Stimulated activated naive CD4-positive, alpha-beta T cell treated with Interleukin-2 at 50 U/mL for 16 hours (primary cell): Measurements from ENCODE around the gene MEGF9.
"Not testable (repeated sequence)": the region's sequence is repeated elsewhere in the genome, so short reads cannot be mapped to it uniquely, and the experiment has no call there.

Experiments
- DNase-seq: peaks from one replicate; lab custom pipeline; 2025; lab: John Stamatoyannopoulos, UW

MEGF9 gene

GRCh38 chr9:120571443-120572257 lies 142.6 kb downstream of the MEGF9 start:
- no peak for DNase-seq

DNA sequence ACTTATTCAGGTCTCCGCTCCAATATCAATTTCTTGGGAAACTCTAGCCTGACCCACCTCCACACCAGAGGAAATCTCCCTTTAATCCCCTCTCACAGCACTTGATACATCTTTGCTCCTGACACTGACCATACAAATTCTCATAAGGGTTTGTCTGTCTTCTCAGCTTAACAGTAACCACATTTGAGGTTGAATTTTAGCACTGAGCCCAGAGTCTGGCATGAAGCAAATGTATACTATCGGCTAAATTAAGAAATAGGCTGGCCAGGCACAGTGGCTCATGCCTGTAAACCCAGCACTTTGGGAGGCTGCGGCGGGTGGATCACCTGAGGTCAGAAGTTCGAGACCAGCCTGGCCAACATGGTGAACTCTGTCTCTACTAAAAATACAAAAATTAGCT lies 144.0 kb downstream of the MEGF9 start:
- no peak for DNase-seq

DNA sequence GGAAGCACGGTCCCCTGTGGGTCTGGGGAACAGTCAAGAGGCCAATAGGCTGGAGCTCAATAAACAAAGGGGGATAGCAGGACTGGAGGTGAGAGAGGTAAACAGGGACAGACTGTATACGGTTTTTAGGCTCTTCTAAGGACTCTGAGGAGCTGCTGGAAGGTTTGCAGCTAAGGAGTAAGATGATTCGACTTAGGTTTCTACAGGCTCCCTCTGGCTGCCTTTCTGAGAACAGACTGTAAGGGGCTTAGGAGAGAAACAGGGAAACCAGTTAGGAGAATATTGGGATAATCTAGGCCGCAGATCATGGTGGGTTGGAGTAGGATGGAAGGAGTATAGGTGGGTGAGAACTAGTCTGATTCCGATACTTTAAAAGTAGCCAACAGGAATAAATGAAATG lies 144.7 kb downstream of the MEGF9 start:
- no peak for DNase-seq

DNA sequence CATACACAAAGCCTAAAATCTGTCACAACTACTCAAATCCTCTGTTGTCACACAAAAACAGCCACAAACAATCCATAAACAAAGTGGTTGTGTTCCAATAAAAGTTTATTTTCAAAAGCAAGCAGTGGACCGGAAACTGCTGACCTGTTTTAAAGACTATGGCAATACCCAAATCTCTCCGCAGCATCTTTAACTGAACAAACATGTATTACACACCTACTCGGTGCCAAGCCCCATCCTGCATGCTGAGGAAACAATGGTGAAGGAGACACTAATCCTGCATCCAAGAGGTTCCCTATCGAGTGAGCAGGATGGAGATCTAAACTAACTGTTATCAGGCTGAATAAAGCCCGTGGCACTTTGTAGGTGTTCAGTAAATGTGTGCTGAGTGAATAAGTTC lies 145.5 kb downstream of the MEGF9 start:
- no peak for DNase-seq

DNA sequence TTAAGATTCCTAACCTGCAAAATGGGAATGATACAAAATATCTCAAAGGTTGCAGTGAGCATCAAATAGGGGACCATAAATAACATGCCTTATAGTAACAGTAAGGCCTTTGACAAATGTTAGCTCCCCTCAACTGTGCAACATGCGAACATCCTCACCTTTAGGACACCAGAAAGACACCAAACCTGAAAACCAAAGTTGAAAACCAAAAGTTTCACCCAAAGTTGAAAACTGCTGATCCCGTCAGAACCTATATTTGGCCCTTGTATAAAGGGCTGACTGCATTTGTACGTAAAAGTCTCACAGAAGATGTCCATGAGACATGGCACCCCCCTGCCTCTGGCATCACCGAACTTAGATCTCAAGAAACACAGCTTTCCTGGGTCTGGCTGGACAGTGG lies 146.4 kb downstream of the MEGF9 start:
- no peak for DNase-seq

GRCh38 chr9:120567081-120567480 lies 147.2 kb downstream of the MEGF9 start:
- no peak for DNase-seq

DNA sequence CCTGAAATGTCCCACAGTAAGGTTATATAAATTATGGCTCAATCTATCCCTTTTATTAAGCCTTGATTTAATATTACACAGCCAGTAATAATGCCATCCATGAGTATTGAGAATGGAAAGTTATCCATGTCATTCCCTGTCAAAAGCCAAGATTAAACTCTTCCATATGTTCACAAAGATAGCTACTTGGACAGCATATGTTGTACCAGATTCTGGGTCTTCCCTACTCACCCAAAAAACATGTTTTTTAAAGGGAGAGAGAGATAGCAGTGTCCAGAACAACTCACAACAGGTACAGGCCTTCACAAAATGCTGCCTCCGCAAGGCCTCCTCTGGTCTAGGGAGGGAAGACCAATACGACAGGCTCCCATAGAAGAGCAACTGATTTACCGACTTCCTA lies 149.7 kb downstream of the MEGF9 start:
- DNase-seq: no peak

- no peak for DNase-seq
Measured at GRCh38 chr9:120562861-120563443, 151.3 kb downstream of the MEGF9 start.

DNA sequence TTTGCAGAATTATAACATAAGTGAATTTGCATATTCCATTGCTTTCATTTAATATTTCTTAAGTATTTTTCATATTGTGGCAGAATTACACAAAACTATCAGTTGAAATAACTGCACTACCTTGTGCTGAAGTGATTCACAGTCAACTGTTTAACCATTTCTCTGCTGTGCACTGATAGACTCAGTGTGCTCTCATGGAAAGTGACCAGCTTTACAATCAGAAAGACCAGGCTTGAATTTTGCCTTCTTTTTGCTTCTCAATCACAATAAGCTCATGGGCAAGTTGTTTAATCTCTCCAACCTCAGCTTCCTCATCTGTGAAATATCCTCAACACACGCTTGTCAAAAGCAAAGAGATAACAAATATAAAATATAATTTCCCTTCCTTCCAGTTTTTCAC lies 152.6 kb downstream of the MEGF9 start:
- no peak for DNase-seq

- DNase-seq: no peak
Measured at GRCh38 chr9:120559546-120559945, 154.7 kb downstream of the MEGF9 start.

GRCh38 chr9:120558454-120558853 lies 155.8 kb downstream of the MEGF9 start:
- DNase-seq: no peak

GRCh38 chr9:120557205-120557604 lies 157.1 kb downstream of the MEGF9 start:
- no peak for DNase-seq

GRCh38 chr9:120556775-120557174 lies 157.5 kb downstream of the MEGF9 start:
- DNase-seq: no peak

DNA sequence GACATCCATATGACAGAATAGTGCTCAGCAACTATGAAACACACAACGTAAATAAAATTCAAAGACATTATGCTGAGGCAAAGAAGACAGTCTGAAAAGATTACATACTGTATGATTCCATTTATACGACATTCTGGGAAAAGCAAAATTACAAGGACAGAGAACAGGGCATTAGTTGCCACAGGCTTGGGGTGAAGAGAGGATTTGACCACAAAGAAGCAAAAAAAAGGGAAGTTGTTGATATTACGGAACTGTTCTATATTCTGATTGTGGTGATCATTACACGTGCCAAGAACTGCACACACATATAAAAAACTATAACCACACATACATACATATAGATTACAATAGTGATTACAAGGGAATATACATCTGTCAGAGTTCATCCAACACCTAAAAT lies 158.4 kb downstream of the MEGF9 start:
- no peak for DNase-seq

GRCh38 chr9:120552210-120552704 lies 162.0 kb downstream of the MEGF9 start:
- not testable (repeated sequence) for DNase-seq
